BJ (cell line): ENCODE results near the gene C20orf204. TPM values are rescaled to one million over a fixed set of nuclear protein-coding genes. Genes with fewer than 3 reads are reported as not detected.

ENCODE experiments used
- CTCF ChIA-PET: fragments of 350-600 bp; formaldehyde crosslinking; extraction: SDS; loops from one replicate; lab custom pipeline; 2021; ENCODE audit warnings: antibody characterized with exemption, inconsistent platforms; lab: Yijun Ruan, JAX
- POLR2A ChIA-PET: fragments of 300-600 bp; sonication (Branson Sonifier 250); formaldehyde crosslinking; extraction: SDS; loops from one replicate; lab custom pipeline; 2021; ENCODE audit warnings: antibody characterized with exemption; lab: Charles Lee
- DNase-seq: peaks from one replicate; pipeline ENCODE4 v3.0.0-alpha.2; 2011; ENCODE audit warnings: low read depth
- H3K27me3 ChIP-seq: 2 replicates; pipeline ENCODE4 v1.6.0; 2011; ENCODE audit warnings: low read length; ENCODE audit not compliant: control insufficient read depth, insufficient read depth
- H3K36me3 ChIP-seq: 2 replicates; pipeline ENCODE4 v1.5.1; 2011; ENCODE audit warnings: low read length; ENCODE audit not compliant: control insufficient read depth, insufficient read depth
- H3K4me3 ChIP-seq: 2 replicates; pipeline ENCODE4 v1.5.1; 2011; ENCODE audit warnings: low read depth, mild to moderate bottlenecking, control low read depth, low read length
- CTCF ChIP-seq: IDR thresholded peaks from 2 replicates; pipeline ENCODE4 v1.5.1; 2011; ENCODE audit warnings: low read depth, mild to moderate bottlenecking, control low read depth, inconsistent platforms, low read length, moderate library complexity; ENCODE audit not compliant: insufficient read depth
- polyA plus RNA-seq: library from polyadenylated mRNA; depleted of rRNA; stranded (reverse); fragments of >200 nt; gene quantifications from 2 replicates; pipeline ENCODE4 v1.2.3, GENCODE V29; 2011

The C20orf204 gene
- polyA plus RNA-seq, 1 experiment: 0.05 TPM

- ChIA-PET POLR2A (no interaction called here), CTCF (interaction anchor here (0.9 to 3.4 kb wide), 7 partner anchors 10 to 161 kb away, joined by 3 to 31 read pairs (median 5); partner anchors contain the start of genes LKAAEAR1, OPRL1, PRPF6 and RGS19)
- Histone ChIP-seq H3K27me3 (no peaks in the 10 kb centered on the region), H3K36me3 (peaks cover 9% of the 10 kb centered on the region), H3K4me3 (no peak overlapping the region)
- TF ChIP-seq CTCF: no peak
- DNase-seq: no peak
Observed at GRCh38 chr20:64069209-64069613, 33.2 kb downstream of the C20orf204 start.

GRCh38 chr20:64069614-64070243, 33.7 kb downstream of the C20orf204 start:
- ChIA-PET POLR2A (no interaction called here), CTCF (interaction anchor here (0.7 to 3.4 kb wide), 9 partner anchors 10 to 161 kb away, joined by 3 to 31 read pairs (median 4); partner anchors contain the start of genes LKAAEAR1, OPRL1, PRPF6 and RGS19)
- Histone ChIP-seq H3K4me3 (no peak overlapping the region), H3K27me3 (no peaks in the 10 kb centered on the region), H3K36me3 (peaks cover 11% of the 10 kb centered on the region)
- DNase-seq: no peak
- peak; percentile 83 for TF ChIP-seq CTCF

- H3K27me3 ChIP-seq: no peaks in the 10 kb centered on the region
- POLR2A ChIA-PET: no interaction called here
- CTCF ChIA-PET: interaction anchor here (0.7 to 3.0 kb wide), 7 partner anchors 9 to 119 kb away, joined by 3 to 31 read pairs (median 4); partner anchors contain the start of genes LKAAEAR1, OPRL1, PRPF6 and RGS19
- peaks cover 11% of the 10 kb centered on the region for H3K36me3 ChIP-seq
- TF ChIP-seq CTCF: no peak
- DNase-seq: no peak
- H3K4me3 ChIP-seq: no peak overlapping the region
Observed at GRCh38 chr20:64070244-64070993, 34.4 kb downstream of the C20orf204 start.

- POLR2A ChIA-PET: no interaction called here
- H3K4me3 ChIP-seq: no peak overlapping the region
- no peak for DNase-seq
- peaks cover 11% of the 10 kb centered on the region for H3K36me3 ChIP-seq
- CTCF ChIA-PET: interaction anchor here (1.0 to 1.3 kb wide), 2 partner anchors 14 to 101 kb away, joined by 3 to 5 read pairs; no protein-coding TSS in a partner anchor
- no peaks in the 10 kb centered on the region for H3K27me3 ChIP-seq
- TF ChIP-seq CTCF: no peak
Observed at GRCh38 chr20:64071341-64072332, 35.7 kb downstream of the C20orf204 start.
